ENCODE results near the gene CXCL10.

DNA sequence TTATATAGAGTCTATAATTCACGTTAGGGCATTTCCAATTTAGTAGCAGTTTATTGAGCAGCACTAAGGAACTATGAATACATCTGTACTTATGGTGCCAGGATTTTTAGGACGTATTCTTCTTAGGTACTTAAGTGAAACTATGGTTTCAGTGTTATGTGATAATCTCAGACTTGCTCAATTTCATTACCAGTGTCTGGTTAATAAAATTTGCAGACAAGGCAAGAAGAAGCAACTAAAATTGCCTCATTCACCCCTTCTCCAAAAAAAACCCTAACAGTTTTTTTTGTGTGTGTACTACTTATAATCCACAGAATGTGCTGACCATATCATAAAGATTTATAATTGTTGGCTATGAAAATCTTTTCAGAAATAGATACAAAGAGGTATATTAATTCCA, 6.0 kb upstream of the CXCL10 start:
- TF ChIP-seq, protein P1, sequence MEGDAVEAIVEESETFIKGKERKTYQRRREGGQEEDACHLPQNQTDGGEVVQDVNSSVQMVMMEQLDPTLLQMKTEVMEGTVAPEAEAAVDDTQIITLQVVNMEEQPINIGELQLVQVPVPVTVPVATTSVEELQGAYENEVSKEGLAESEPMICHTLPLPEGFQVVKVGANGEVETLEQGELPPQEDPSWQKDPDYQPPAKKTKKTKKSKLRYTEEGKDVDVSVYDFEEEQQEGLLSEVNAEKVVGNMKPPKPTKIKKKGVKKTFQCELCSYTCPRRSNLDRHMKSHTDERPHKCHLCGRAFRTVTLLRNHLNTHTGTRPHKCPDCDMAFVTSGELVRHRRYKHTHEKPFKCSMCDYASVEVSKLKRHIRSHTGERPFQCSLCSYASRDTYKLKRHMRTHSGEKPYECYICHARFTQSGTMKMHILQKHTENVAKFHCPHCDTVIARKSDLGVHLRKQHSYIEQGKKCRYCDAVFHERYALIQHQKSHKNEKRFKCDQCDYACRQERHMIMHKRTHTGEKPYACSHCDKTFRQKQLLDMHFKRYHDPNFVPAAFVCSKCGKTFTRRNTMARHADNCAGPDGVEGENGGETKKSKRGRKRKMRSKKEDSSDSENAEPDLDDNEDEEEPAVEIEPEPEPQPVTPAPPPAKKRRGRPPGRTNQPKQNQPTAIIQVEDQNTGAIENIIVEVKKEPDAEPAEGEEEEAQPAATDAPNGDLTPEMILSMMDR (tag by site-specific recombination; IDR thresholded peaks at IDR 0.05): no peak
- TF ChIP-seq ZNF558 (tag by site-specific recombination; IDR thresholded peaks at IDR 0.05) (no peak), MZF1 (tag by site-specific recombination; IDR thresholded peaks at IDR 0.05; ENCODE audit: borderline replicate concordance) (no peak), ZNF830 (tag by site-specific recombination; IDR thresholded peaks at IDR 0.05; ENCODE audit: low read depth) (no peak), ZNF792 (tag by site-specific recombination; IDR thresholded peaks at IDR 0.05) (no peak), ZNF121 (tag by site-specific recombination; IDR thresholded peaks at IDR 0.05) (no peak), ZFHX2 (tag by site-specific recombination; conservative IDR thresholded peaks at IDR 0.05) (no peak), ZBTB21 (tag by site-specific recombination; IDR thresholded peaks at IDR 0.05) (no peak), ZNF274 (IDR thresholded peaks at IDR 0.05; ENCODE audit: low read length) (no peak), ZNF274 (tag by site-specific recombination; IDR thresholded peaks at IDR 0.05; ENCODE audit: borderline replicate concordance) (no peak)
- TF ChIP-seq, protein P2, sequence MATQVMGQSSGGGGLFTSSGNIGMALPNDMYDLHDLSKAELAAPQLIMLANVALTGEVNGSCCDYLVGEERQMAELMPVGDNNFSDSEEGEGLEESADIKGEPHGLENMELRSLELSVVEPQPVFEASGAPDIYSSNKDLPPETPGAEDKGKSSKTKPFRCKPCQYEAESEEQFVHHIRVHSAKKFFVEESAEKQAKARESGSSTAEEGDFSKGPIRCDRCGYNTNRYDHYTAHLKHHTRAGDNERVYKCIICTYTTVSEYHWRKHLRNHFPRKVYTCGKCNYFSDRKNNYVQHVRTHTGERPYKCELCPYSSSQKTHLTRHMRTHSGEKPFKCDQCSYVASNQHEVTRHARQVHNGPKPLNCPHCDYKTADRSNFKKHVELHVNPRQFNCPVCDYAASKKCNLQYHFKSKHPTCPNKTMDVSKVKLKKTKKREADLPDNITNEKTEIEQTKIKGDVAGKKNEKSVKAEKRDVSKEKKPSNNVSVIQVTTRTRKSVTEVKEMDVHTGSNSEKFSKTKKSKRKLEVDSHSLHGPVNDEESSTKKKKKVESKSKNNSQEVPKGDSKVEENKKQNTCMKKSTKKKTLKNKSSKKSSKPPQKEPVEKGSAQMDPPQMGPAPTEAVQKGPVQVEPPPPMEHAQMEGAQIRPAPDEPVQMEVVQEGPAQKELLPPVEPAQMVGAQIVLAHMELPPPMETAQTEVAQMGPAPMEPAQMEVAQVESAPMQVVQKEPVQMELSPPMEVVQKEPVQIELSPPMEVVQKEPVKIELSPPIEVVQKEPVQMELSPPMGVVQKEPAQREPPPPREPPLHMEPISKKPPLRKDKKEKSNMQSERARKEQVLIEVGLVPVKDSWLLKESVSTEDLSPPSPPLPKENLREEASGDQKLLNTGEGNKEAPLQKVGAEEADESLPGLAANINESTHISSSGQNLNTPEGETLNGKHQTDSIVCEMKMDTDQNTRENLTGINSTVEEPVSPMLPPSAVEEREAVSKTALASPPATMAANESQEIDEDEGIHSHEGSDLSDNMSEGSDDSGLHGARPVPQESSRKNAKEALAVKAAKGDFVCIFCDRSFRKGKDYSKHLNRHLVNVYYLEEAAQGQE (tag by site-specific recombination; IDR thresholded peaks at IDR 0.05): no peak

Data from HEK293 (cell line).